Measurements from ENCODE around the gene MTUS2. TPM values are rescaled to one million over a fixed set of nuclear protein-coding genes. Genes with fewer than 3 reads are reported as not detected.

MTUS2 gene
- total and polyA plus RNA-seq, 3 experiments from 2014 or later, result 0.60 TPM; not detected in 2

DNA sequence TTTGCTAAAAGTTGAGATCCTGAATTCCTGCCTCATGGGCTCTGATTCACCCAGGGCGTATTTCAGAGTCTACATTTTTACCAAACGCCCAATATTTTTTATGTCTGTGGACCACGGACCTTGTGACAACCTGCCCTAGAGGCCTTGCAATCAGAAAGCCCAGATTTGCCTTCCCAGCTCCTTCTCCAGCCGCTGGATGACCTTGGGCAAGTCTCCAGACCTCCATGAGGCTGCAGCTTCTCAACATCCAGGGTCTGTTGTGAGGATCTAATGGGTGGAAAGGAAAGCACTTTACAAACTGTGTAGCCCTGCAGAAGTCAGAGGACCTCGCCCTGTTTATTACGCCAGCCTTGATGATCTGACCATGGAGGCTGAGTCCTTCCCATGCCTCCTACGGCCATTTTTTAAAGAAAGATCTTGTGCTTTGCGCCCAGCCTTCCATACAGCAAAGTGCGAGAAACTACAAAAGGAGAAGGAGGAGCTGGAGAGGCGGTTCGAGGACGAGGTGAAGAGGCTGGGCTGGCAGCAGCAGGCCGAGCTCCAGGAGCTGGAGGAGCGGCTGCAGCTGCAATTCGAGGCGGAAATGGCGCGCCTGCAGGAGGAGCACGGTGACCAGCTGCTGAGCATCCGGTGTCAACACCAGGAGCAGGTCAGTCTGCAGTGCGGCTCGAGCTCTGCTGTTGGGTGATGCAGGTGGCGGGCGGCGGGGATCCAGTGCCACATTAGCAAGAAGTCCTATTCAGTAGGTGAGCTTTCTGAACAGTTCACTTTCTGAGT, 659.8 kb downstream of the MTUS2 start:
- CTCF ChIA-PET, result interaction anchor here (0.9 to 1.2 kb wide), 2 partner anchors 12 to 228 kb away, joined by 3 read pairs; no protein-coding TSS in a partner anchor

DNA sequence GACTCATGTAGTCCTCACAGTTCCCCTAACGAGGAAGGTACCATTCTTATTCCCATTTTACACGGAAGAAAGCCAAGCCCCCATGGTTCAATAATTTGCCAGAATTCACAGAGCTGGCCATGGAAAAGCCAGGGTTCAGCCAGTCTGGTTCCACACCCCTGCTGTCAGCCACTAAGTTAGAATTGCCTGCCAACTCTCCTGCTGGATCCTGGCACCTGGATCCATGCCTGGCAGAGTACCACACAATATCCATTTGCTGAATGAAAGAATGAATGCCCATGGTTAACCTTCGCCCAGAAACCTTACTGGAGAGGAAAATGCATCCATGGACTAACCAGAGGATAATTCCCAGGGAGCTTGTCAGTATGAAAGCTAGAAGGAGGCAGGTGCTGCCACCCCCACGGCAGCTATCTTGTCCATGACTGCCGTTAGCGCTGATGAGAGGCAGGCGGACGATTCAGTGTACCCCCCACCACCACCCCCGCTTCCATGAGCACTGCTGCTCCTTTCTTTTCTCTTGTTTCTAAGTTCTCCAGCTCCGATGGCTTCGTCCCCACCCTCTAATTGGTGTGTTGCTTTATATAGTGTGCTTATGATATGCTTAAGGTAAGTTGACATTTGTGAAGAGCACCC, 660.9 kb downstream of the MTUS2 start:
- CTCF ChIA-PET, result interaction anchor here (1.2 kb wide), 1 partner anchor 13 kb away, joined by 3 read pairs; no protein-coding TSS in a partner anchor
- no peak overlapping the region for H3K4me3 ChIP-seq (ENCODE audit: low read length)

More for the DNA sequence above, 659.8 kb downstream of the MTUS2 start:
- H3K9me3 Mint-ChIP-seq, result no peaks in the 10 kb centered on the region
- Histone ChIP-seq H3K4me1 (ENCODE audit: insufficient read depth, low read length) (no peaks in the 10 kb centered on the region), H3K36me3 (ENCODE audit: insufficient read depth, low read length) (no peaks in the 10 kb centered on the region), H3K9me3 (ENCODE audit: low read length) (no peaks in the 10 kb centered on the region), H3K4me3 (ENCODE audit: low read length) (no peak overlapping the region), H3K27me3 (ENCODE audit: insufficient read depth, low read length, poor library complexity, severe bottlenecking) (no peaks in the 10 kb centered on the region), H3K27ac (ENCODE audit: low read depth, low read length) (no peak overlapping the region)
- POLR2A ChIA-PET, result no interaction called here
- no peaks in the 10 kb centered on the region for H3K36me3 Mint-ChIP-seq
- H3K27me3 Mint-ChIP-seq, result peaks cover 14 to 22% of the 10 kb centered on the region in 2 donors
- no peak overlapping the region for H3K27ac Mint-ChIP-seq
- H3K4me3 Mint-ChIP-seq, result no peak overlapping the region
- DNase-seq, result no peak
- H3K4me1 Mint-ChIP-seq, result no peaks in the 10 kb centered on the region

DNA sequence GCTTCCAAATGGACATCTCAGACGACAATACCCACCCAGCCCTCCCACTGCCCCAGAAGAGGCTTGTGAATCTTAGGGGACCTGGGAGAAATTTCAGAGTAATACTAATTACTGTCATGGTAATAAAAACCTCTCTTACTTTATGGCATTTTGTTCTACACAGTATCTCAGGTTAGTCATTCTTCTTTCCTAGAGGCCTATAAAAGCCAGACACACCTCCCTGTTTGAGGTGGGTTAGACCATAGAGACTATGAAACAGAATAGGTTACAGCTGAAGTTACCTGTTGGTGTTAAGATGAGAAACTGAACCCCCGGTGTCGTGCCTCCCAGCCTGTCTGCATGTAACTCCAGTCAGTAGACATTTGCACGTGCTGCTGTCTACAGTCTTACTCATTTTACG, 661.5 kb downstream of the MTUS2 start:
- Histone ChIP-seq H3K27me3 (ENCODE audit: insufficient read depth, low read length, poor library complexity, severe bottlenecking) (no peaks in the 10 kb centered on the region), H3K4me1 (ENCODE audit: insufficient read depth, low read length) (no peaks in the 10 kb centered on the region), H3K27ac (ENCODE audit: low read depth, low read length) (no peak overlapping the region), H3K4me3 (ENCODE audit: low read length) (no peak overlapping the region), H3K36me3 (ENCODE audit: insufficient read depth, low read length) (no peaks in the 10 kb centered on the region), H3K9me3 (ENCODE audit: low read length) (no peaks in the 10 kb centered on the region)
- no peaks in the 10 kb centered on the region for H3K9me3 Mint-ChIP-seq
- no peak overlapping the region for H3K27ac Mint-ChIP-seq
- H3K27me3 Mint-ChIP-seq, result peaks cover 18 to 27% of the 10 kb centered on the region in 2 donors
- no peaks in the 10 kb centered on the region for H3K4me1 Mint-ChIP-seq
- no peak overlapping the region for H3K4me3 Mint-ChIP-seq
- ChIA-PET CTCF (no interaction called here), POLR2A (no interaction called here)
- no peak for DNase-seq
- H3K36me3 Mint-ChIP-seq, result no peaks in the 10 kb centered on the region

More for the DNA sequence above, 660.9 kb downstream of the MTUS2 start:
- Mint-ChIP-seq H3K27me3 (peaks cover 14 to 24% of the 10 kb centered on the region in 2 donors), H3K4me3 (no peak overlapping the region), H3K4me1 (no peaks in the 10 kb centered on the region), H3K36me3 (no peaks in the 10 kb centered on the region), H3K9me3 (no peaks in the 10 kb centered on the region), H3K27ac (no peak overlapping the region)
- H3K9me3 ChIP-seq (ENCODE audit: low read length), result no peaks in the 10 kb centered on the region
- H3K36me3 ChIP-seq (ENCODE audit: insufficient read depth, low read length), result no peaks in the 10 kb centered on the region
- no peak for DNase-seq
- no peaks in the 10 kb centered on the region for H3K4me1 ChIP-seq (ENCODE audit: insufficient read depth, low read length)
- no peak overlapping the region for H3K27ac ChIP-seq (ENCODE audit: low read depth, low read length)
- POLR2A ChIA-PET, result no interaction called here
- H3K27me3 ChIP-seq (ENCODE audit: insufficient read depth, low read length, poor library complexity, severe bottlenecking), result no peaks in the 10 kb centered on the region

DNA sequence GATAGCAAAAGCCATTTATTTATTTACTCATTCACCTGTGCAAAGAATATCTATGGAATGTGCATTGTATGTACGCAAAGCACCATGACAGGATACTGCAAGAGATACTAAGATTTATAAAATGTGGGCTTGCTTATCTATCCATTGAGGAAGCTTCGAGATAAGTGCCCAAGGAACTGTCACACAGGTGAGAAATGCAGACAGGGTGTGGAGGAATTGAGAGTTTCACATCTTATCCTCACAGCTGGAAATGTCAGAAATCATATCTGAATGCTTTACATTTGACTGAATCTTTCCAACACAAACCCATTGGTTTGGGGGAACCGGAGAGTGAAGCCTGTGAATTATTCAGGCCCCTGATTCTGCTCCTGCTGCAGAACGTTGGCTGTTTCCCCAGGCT, 662.4 kb downstream of the MTUS2 start:
- CTCF ChIA-PET, result no interaction called here
- Histone ChIP-seq H3K9me3 (ENCODE audit: low read length) (no peaks in the 10 kb centered on the region), H3K4me1 (ENCODE audit: insufficient read depth, low read length) (no peaks in the 10 kb centered on the region), H3K4me3 (ENCODE audit: low read length) (no peak overlapping the region), H3K27ac (ENCODE audit: low read depth, low read length) (no peak overlapping the region), H3K27me3 (ENCODE audit: insufficient read depth, low read length, poor library complexity, severe bottlenecking) (no peaks in the 10 kb centered on the region), H3K36me3 (ENCODE audit: insufficient read depth, low read length) (no peaks in the 10 kb centered on the region)
- H3K9me3 Mint-ChIP-seq, result no peaks in the 10 kb centered on the region
- H3K4me1 Mint-ChIP-seq, result no peaks in the 10 kb centered on the region
- no peak for DNase-seq
- no peak overlapping the region for H3K27ac Mint-ChIP-seq
- H3K36me3 Mint-ChIP-seq, result no peaks in the 10 kb centered on the region
- H3K4me3 Mint-ChIP-seq, result no peak overlapping the region
- POLR2A ChIA-PET, result no interaction called here
- peaks cover 18 to 26% of the 10 kb centered on the region in 2 donors for H3K27me3 Mint-ChIP-seq

DNA sequence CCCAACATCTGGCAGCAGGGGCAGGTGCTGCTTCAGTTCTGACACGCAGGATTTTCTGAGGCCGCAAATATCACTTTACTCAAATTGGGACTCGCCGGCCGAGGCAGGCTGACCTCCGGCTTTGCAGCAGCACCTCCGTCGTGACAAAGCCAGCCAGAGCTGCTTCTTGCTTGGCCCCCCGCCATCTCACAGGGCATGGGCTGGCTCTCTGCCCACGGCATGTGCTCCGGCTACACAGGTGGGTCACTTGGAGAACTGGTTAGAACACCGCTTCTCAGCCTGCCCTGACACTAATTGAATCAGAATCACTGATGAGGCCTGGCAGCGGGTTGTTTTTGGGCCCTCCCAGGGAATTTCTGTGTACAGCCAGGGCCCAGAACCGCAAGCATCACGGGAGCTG, 663.1 kb downstream of the MTUS2 start:
- DNase-seq, result no peak
- H3K27me3 Mint-ChIP-seq, result peaks cover 24 to 30% of the 10 kb centered on the region in 2 donors
- Histone ChIP-seq H3K9me3 (ENCODE audit: low read length) (no peaks in the 10 kb centered on the region), H3K27me3 (ENCODE audit: insufficient read depth, low read length, poor library complexity, severe bottlenecking) (no peaks in the 10 kb centered on the region), H3K4me1 (ENCODE audit: insufficient read depth, low read length) (no peaks in the 10 kb centered on the region), H3K36me3 (ENCODE audit: insufficient read depth, low read length) (no peaks in the 10 kb centered on the region), H3K4me3 (ENCODE audit: low read length) (no peak overlapping the region), H3K27ac (ENCODE audit: low read depth, low read length) (no peak overlapping the region)
- CTCF ChIA-PET, result no interaction called here
- no peak overlapping the region for H3K4me3 Mint-ChIP-seq
- H3K27ac Mint-ChIP-seq, result no peak overlapping the region
- H3K4me1 Mint-ChIP-seq, result no peaks in the 10 kb centered on the region
- POLR2A ChIA-PET, result interaction anchor here (0.5 kb wide), 1 partner anchor 12 kb away, joined by 6 read pairs; no protein-coding TSS in a partner anchor
- H3K9me3 Mint-ChIP-seq, result no peaks in the 10 kb centered on the region
- H3K36me3 Mint-ChIP-seq, result no peaks in the 10 kb centered on the region

GRCh38 chr13:29483623-29484022, 663.5 kb downstream of the MTUS2 start:
- ChIA-PET CTCF (interaction anchor here (1.4 kb wide), 1 partner anchor 11 kb away, joined by 4 read pairs; no protein-coding TSS in a partner anchor), POLR2A (interaction anchor here (0.5 kb wide), 1 partner anchor 11 kb away, joined by 6 read pairs; no protein-coding TSS in a partner anchor)
- no peak overlapping the region for H3K27ac Mint-ChIP-seq
- Histone ChIP-seq H3K27me3 (ENCODE audit: insufficient read depth, low read length, poor library complexity, severe bottlenecking) (no peaks in the 10 kb centered on the region), H3K9me3 (ENCODE audit: low read length) (no peaks in the 10 kb centered on the region), H3K36me3 (ENCODE audit: insufficient read depth, low read length) (no peaks in the 10 kb centered on the region), H3K27ac (ENCODE audit: low read depth, low read length) (no peak overlapping the region), H3K4me3 (ENCODE audit: low read length) (no peak overlapping the region), H3K4me1 (ENCODE audit: insufficient read depth, low read length) (no peaks in the 10 kb centered on the region)
- no peaks in the 10 kb centered on the region for H3K9me3 Mint-ChIP-seq
- no peaks in the 10 kb centered on the region for H3K4me1 Mint-ChIP-seq
- no peak overlapping the region for H3K4me3 Mint-ChIP-seq
- DNase-seq, result no peak
- H3K27me3 Mint-ChIP-seq, result peaks cover 22 to 28% of the 10 kb centered on the region in 2 donors
- H3K36me3 Mint-ChIP-seq, result no peaks in the 10 kb centered on the region

DNA sequence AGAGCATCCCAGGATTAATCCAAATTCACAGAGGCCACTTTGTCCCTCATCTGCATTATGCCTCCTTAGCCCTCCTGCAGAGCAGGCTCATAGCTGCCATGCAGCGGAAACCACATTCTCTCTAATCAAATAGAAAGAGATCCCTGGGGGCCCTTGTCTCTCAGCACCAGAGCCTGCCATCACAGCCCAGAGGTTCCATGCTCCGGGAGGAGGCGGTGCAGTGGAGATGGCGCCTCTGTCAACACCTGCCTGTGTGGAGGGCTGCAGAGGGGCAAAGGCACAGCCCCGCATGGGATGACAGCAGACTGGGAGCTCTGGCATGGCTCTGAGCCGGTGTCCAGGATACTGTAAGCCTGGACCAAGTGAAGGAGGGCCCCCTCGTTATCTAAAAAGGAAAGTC, 664.1 kb downstream of the MTUS2 start:
- Mint-ChIP-seq H3K9me3 (no peaks in the 10 kb centered on the region), H3K4me1 (no peaks in the 10 kb centered on the region)
- POLR2A ChIA-PET, result no interaction called here

DNA sequence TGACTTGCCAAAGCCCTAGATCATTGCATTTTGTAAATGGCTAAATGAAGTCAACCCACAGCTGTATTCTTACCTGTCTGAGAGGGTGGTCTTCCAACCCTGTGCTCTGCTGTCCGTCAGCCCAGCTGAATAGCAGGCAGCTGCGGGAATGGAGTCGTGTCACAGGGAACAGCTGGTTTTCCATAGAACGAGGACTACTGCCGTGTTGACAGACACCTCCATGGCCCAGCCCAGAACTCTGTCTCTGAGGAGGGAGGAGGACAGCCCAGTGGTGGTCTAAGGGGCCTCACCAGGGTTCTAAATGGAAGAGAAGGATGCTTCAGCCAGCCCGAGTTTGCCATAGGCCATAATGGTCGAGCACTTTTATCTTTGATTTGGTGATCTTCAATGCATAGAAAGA, 664.7 kb downstream of the MTUS2 start:
- H3K36me3 Mint-ChIP-seq, result no peaks in the 10 kb centered on the region
- Histone ChIP-seq H3K9me3 (ENCODE audit: low read length) (no peaks in the 10 kb centered on the region), H3K4me1 (ENCODE audit: insufficient read depth, low read length) (no peaks in the 10 kb centered on the region), H3K27me3 (ENCODE audit: insufficient read depth, low read length, poor library complexity, severe bottlenecking) (no peaks in the 10 kb centered on the region), H3K27ac (ENCODE audit: low read depth, low read length) (no peak overlapping the region), H3K36me3 (ENCODE audit: insufficient read depth, low read length) (no peaks in the 10 kb centered on the region), H3K4me3 (ENCODE audit: low read length) (no peak overlapping the region)
- H3K27ac Mint-ChIP-seq, result no peak overlapping the region
- no peak overlapping the region for H3K4me3 Mint-ChIP-seq
- H3K27me3 Mint-ChIP-seq, result peaks cover 22 to 26% of the 10 kb centered on the region in 2 donors
- ChIA-PET POLR2A (no interaction called here), CTCF (interaction anchor here (1.4 kb wide), 1 partner anchor 12 kb away, joined by 4 read pairs; no protein-coding TSS in a partner anchor)
- no peaks in the 10 kb centered on the region for H3K9me3 Mint-ChIP-seq
- no peak for DNase-seq
- H3K4me1 Mint-ChIP-seq, result no peaks in the 10 kb centered on the region

More for the DNA sequence above, 664.1 kb downstream of the MTUS2 start:
- Histone ChIP-seq H3K27me3 (ENCODE audit: insufficient read depth, low read length, poor library complexity, severe bottlenecking) (no peaks in the 10 kb centered on the region), H3K9me3 (ENCODE audit: low read length) (no peaks in the 10 kb centered on the region), H3K4me1 (ENCODE audit: insufficient read depth, low read length) (no peaks in the 10 kb centered on the region), H3K36me3 (ENCODE audit: insufficient read depth, low read length) (no peaks in the 10 kb centered on the region), H3K27ac (ENCODE audit: low read depth, low read length) (no peak overlapping the region), H3K4me3 (ENCODE audit: low read length) (no peak overlapping the region)
- H3K36me3 Mint-ChIP-seq, result no peaks in the 10 kb centered on the region
- H3K27ac Mint-ChIP-seq, result no peak overlapping the region
- peaks cover 22 to 27% of the 10 kb centered on the region in 2 donors for H3K27me3 Mint-ChIP-seq
- H3K4me3 Mint-ChIP-seq, result no peak overlapping the region
- no peak for DNase-seq
- CTCF ChIA-PET, result interaction anchor here (1.4 kb wide), 1 partner anchor 12 kb away, joined by 4 read pairs; no protein-coding TSS in a partner anchor
